K562 (cell line): ENCODE results near the gene TYRP1. TPM values are rescaled to one million over a fixed set of nuclear protein-coding genes. Genes with fewer than 3 reads are reported as not detected.

Source experiments
- ATAC-seq: fragments of 200-7000 bp; cut with Tn5 transposase; 3 replicates; pipeline ENCODE4 v1.9.1; 2020; ENCODE audit warnings: moderate library complexity
- BruUV-seq: library from RNA; stranded (reverse); fragments of 400-500 nt; replicated peaks from 2 replicates; lab custom pipeline; 2021; lab: Mats Ljungman, UMichigan
- CTCF ChIA-PET: fragments of 300-600 bp; formaldehyde crosslinking; extraction: SDS; loops from one replicate; lab custom pipeline; 2021; ENCODE audit warnings: low intra/inter-chr PET ratio; lab: Yijun Ruan, JAX
- POLR2A ChIA-PET: fragments of 300-600, 350-650 bp; sonication (Branson Sonifier 250); formaldehyde crosslinking; extraction: SDS; loops from one replicate; lab custom pipeline; 2021; ENCODE audit warnings: antibody characterized with exemption, inconsistent platforms; lab: Yijun Ruan, JAX
- DNase-seq, 4 experiments: peaks; one replicate each; pipeline versions ENCODE4 v3.0.0 to v3.0.0-alpha.2; 2011 to 2018; ENCODE audit warnings: low spot score in 3 of 4, mixed read lengths in 3 of 4; ENCODE audit errors: extremely low read depth in 1 of 4
- FAIRE-seq: peaks from 2 replicates; lab custom pipeline; 2011; peaks lifted over from hg19 to GRCh38; lab: Jason Lieb, UNC
- H2AFZ ChIP-seq: 2 replicates; pipeline ENCODE4 v1.6.0; 2011; ENCODE audit warnings: low read depth, low read length, control low read depth, inconsistent platforms
- H3K27ac ChIP-seq: fragments of 200-600 bp; 3 replicates; pipeline ENCODE4 v1.8.0; 2011; ENCODE audit warnings: low read depth, mild to moderate bottlenecking, control low read depth, inconsistent platforms, low read length, moderate library complexity, mixed read lengths; ENCODE audit errors: extremely low read depth
- H3K27me3 ChIP-seq, 2 experiments: fragments of 300-600 bp in 1 of 2; 2 replicates in 1 of 2; 3 replicates in 1 of 2; pipeline versions ENCODE4 v1.6.0 to v1.8.0; 2011; ENCODE audit warnings: inconsistent platforms in 2 of 2, low read length in 2 of 2, mild to moderate bottlenecking in 1 of 2, mixed read lengths in 1 of 2, moderate library complexity in 1 of 2; ENCODE audit not compliant: control insufficient read depth in 2 of 2, insufficient read depth in 2 of 2
- H3K36me3 ChIP-seq: fragments of 300-600 bp; 3 replicates; pipeline ENCODE4 v1.8.0; 2011; ENCODE audit warnings: mild to moderate bottlenecking, low read length, inconsistent platforms; ENCODE audit not compliant: control insufficient read depth, insufficient read depth
- H3K4me1 ChIP-seq, 2 experiments: fragments of 200-600 bp in 1 of 2; replicated peaks in 1 of 2; 2 replicates in 1 of 2; 3 replicates in 1 of 2; pipeline versions ENCODE4 v1.5.1 to v1.8.0; 2011; ENCODE audit warnings: inconsistent platforms in 2 of 2, low read length in 2 of 2, mild to moderate bottlenecking in 1 of 2, mixed read lengths in 1 of 2, moderate library complexity in 1 of 2; ENCODE audit not compliant: control insufficient read depth in 2 of 2, insufficient read depth in 2 of 2
- H3K4me2 ChIP-seq: 2 replicates; pipeline ENCODE4 v1.6.1; 2011; ENCODE audit warnings: low read length, control low read depth, inconsistent platforms, mixed read lengths; ENCODE audit not compliant: insufficient read depth
- H3K4me3 ChIP-seq: fragments of 200-600 bp; sonication (generic), shearing (Covaris generic); 2 replicates; pipeline ENCODE4 v1.5.1; 2016; ENCODE audit warnings: control low read depth, inconsistent platforms
- H3K79me2 ChIP-seq: fragments of 200-600 bp; 3 replicates; pipeline ENCODE4 v1.8.0; 2011; ENCODE audit warnings: low read length, inconsistent platforms; ENCODE audit not compliant: control insufficient read depth, insufficient read depth
- H3K9ac ChIP-seq, 2 experiments: 2 replicates each; pipeline versions ENCODE4 v1.6.0 to v1.6.1; 2011; ENCODE audit warnings: low read depth in 2 of 2, low read length in 2 of 2, control low read depth in 1 of 2, inconsistent platforms in 1 of 2, mild to moderate bottlenecking in 1 of 2, mixed read lengths in 1 of 2; ENCODE audit not compliant: insufficient read depth in 1 of 2
- H3K9me1 ChIP-seq: one replicate; pipeline ENCODE4 v1.6.0; 2011; ENCODE audit warnings: inconsistent platforms, mild to moderate bottlenecking, low read length, moderate library complexity; ENCODE audit not compliant: control insufficient read depth, insufficient read depth
- H3K9me3 ChIP-seq: replicated peaks from 2 replicates; pipeline ENCODE4 v1.5.1; 2011; ENCODE audit warnings: low read depth, low read length, inconsistent platforms; ENCODE audit not compliant: control insufficient read depth, insufficient read depth
- H4K20me1 ChIP-seq: replicated peaks from 2 replicates; pipeline ENCODE4 v1.6.1; 2011; ENCODE audit warnings: low read length, inconsistent platforms, mixed read lengths; ENCODE audit not compliant: control insufficient read depth, insufficient read depth
- ARID2 ChIP-seq: fragments of 450-650 bp; IDR thresholded peaks from 2 replicates; pipeline ENCODE4 v1.6.1; 2017; ENCODE audit warnings: antibody characterized with exemption, mild to moderate bottlenecking
- IRF2 ChIP-seq: sonication (generic); formaldehyde crosslinking; IDR thresholded peaks from 2 replicates; pipeline ENCODE4 v1.8.1; 2022; ENCODE audit warnings: mild to moderate bottlenecking, missing genetic modification reagents
- KDM2B ChIP-seq: fragments of 250-450 bp; sonication (Bioruptor Pico); IDR thresholded peaks from 2 replicates; pipeline ENCODE4 v1.8.0; 2021; ENCODE audit warnings: mild to moderate bottlenecking, moderate library complexity
- KLF16 ChIP-seq: IDR thresholded peaks from 2 replicates; pipeline ENCODE4 v1.6.1; 2016; ENCODE audit warnings: antibody characterized with exemption
- L3MBTL2 ChIP-seq: fragments of 450-650 bp; IDR thresholded peaks from 2 replicates; pipeline ENCODE4 v1.6.1; 2016; ENCODE audit warnings: mild to moderate bottlenecking, moderate library complexity
- MCM2 ChIP-seq: fragments of 450-650 bp; IDR thresholded peaks from 2 replicates; pipeline ENCODE4 v1.6.1; 2017; ENCODE audit warnings: low read depth, mild to moderate bottlenecking
- MTA1 ChIP-seq: fragments of 450-650 bp; IDR thresholded peaks from 2 replicates; pipeline ENCODE4 v1.6.1; 2017; ENCODE audit warnings: borderline replicate concordance
- NCOA4 ChIP-seq: fragments of 450-650 bp; IDR thresholded peaks from 2 replicates; pipeline ENCODE4 v1.6.1; 2018; ENCODE audit warnings: mild to moderate bottlenecking; ENCODE audit not compliant: partially characterized antibody
- POLR2B ChIP-seq: fragments of 450-650 bp; IDR thresholded peaks from 2 replicates; pipeline ENCODE4 v1.6.1; 2018; ENCODE audit warnings: low read depth; ENCODE audit not compliant: partially characterized antibody
- POU5F1 ChIP-seq: fragments of 150-350 bp; IDR thresholded peaks from 2 replicates; pipeline ENCODE4 v1.6.1; 2014; ENCODE audit warnings: borderline replicate concordance, low read length, low read depth, mild to moderate bottlenecking; ENCODE audit not compliant: partially characterized antibody
- SMARCA4 ChIP-seq: fragments of 450-650 bp; IDR thresholded peaks from 2 replicates; pipeline ENCODE4 v1.6.1; 2016
- STAT5B ChIP-seq: fragments of 250-450 bp; sonication (Bioruptor Pico); IDR thresholded peaks from 2 replicates; pipeline ENCODE4 v1.8.0; 2021; ENCODE audit warnings: mild to moderate bottlenecking, inconsistent platforms
- ZBTB1 ChIP-seq: sonication (generic); formaldehyde crosslinking; IDR thresholded peaks from 2 replicates; pipeline ENCODE4 v1.8.1; 2023; ENCODE audit warnings: missing genetic modification reagents, low read depth, mild to moderate bottlenecking, borderline replicate concordance
- ZNF431 ChIP-seq: sonication (generic); formaldehyde crosslinking; IDR thresholded peaks from 2 replicates; pipeline ENCODE4 v1.8.0; 2022; ENCODE audit warnings: mild to moderate bottlenecking, missing genetic modification reagents
- in situ Hi-C: fragments of 300-500 bp; cut with MboI; formaldehyde crosslinking; loops from 4 replicates; pipeline ENCODE4 v1.15.0; 2018; ENCODE audit warnings: inconsistent platforms, mixed read lengths
- intact Hi-C: fragments of 100-400 bp; cut with micrococcal nuclease; formaldehyde crosslinking; loops from 2 replicates; pipeline ENCODE4 v1.14.2; 2022
- polyA plus RNA-seq, 8 experiments: library from polyadenylated mRNA; depleted of rRNA in 4 of 8; stranded (reverse) in 5 of 8; unstranded in 3 of 8; fragments of >200 nt; fragmentation: Nextera tagmentation in 2 of 8; fragmentation: Illumina TruSeq in 1 of 8; extraction: Ambion mirVana in 2 of 8; extraction: Trizol in 1 of 8; gene quantifications; 2 replicates each; pipeline versions ENCODE4 v1.2.1 to v1.2.3, GENCODE V29; 2011 to 2014; ENCODE audit warnings: inconsistent platforms in 1 of 8, missing spikeins in 1 of 8
- total RNA-seq, 7 experiments: library from RNA; depleted of rRNA in 6 of 7; stranded (reverse); fragments of >200 nt in 6 of 7; fragmentation: Illumina TruSeq in 2 of 7; extraction: Trizol in 2 of 7; gene quantifications; 2 replicates each; pipeline versions ENCODE4 v1.2.1 to v1.2.3, GENCODE V29; 2011 to 2021; ENCODE audit warnings: low replicate concordance in 1 of 7
- TF ChIP-seq, protein P1 (sequence below), 2 experiments: fragments of 450-650 bp; IDR thresholded peaks; 2 replicates each; pipeline ENCODE4 v1.6.1; 2016
- TF ChIP-seq, protein P2 (sequence below): IDR thresholded peaks from 3 replicates; pipeline ENCODE4 v1.6.1; 2011; ENCODE audit warnings: borderline replicate concordance, mild to moderate bottlenecking, moderate library complexity; ENCODE audit not compliant: insufficient read length; ENCODE audit errors: extremely low read depth

TYRP1 gene
- total and polyA plus RNA-seq, 9 of the 15 experiments (the other 6 are each of a cell fraction or from before 2014, with no cell fraction given) = not detected

DNA sequence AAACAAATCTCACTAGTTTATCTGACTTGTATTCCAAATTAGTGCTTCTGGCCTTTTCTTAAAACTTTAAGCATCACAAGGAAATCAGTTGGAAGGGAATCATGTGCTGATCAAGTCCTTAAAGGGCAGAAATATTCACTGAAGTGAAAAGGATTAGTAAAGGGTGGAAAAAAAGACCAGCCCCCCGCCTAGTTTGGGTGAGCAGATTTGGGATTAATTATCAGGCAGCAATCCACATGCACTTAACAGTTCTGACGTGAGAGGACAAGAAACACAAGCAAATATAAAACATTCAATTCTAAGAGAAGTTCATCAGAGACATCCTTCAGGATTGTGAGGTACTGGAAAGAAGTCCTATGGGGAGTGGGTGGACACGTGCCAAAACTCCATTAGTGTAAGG is at the start of gene TYRP1 (continued):
- no peak for TF ChIP-seq STAT5B

DNA sequence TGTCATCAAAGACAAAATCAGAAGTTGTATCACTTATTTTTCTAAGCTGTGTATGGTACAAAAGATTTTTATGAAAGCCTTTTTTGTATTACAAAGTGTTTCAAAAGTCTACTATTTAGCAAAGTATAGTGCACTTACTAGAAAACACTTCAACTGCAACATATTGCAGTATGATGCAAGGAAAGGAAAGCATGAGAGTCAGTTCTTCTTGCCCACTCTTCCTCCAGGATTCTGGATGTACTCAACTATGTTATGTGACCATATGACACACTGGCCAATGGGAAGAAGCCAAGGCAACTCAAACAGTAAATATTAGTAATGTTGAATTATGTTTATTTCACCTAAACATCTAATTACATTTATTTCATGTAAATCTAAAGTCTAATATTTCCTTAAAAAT is 49.5 kb upstream of the TYRP1 start:
- H3K9me1 ChIP-seq = no peaks in the 10 kb centered on the region

More for the DNA sequence above, 49.5 kb upstream of the TYRP1 start:
- H3K79me2 ChIP-seq = no peaks in the 10 kb centered on the region
- H3K9ac ChIP-seq = no peak overlapping the region
- no peaks in the 10 kb centered on the region for H3K9me3 ChIP-seq
- intact Hi-C loops = no loop called here
- no peak overlapping the region for H2AFZ ChIP-seq
- in situ Hi-C loops = no loop called here
- ATAC-seq = no peak
- TF ChIP-seq MCM2 (no peak), MTA1 (no peak), ZBTB1 (CRISPR knock-in tag) (no peak), POU5F1 (no peak), IRF2 (CRISPR knock-in tag) (no peak), SMARCA4 (no peak), ARID2 (no peak), L3MBTL2 (no peak), NCOA4 (no peak), POLR2B (no peak), ZNF431 (no peak), KLF16 (no peak), KDM2B (CRISPR knock-in tag) (no peak)
- TF ChIP-seq, protein P1, sequence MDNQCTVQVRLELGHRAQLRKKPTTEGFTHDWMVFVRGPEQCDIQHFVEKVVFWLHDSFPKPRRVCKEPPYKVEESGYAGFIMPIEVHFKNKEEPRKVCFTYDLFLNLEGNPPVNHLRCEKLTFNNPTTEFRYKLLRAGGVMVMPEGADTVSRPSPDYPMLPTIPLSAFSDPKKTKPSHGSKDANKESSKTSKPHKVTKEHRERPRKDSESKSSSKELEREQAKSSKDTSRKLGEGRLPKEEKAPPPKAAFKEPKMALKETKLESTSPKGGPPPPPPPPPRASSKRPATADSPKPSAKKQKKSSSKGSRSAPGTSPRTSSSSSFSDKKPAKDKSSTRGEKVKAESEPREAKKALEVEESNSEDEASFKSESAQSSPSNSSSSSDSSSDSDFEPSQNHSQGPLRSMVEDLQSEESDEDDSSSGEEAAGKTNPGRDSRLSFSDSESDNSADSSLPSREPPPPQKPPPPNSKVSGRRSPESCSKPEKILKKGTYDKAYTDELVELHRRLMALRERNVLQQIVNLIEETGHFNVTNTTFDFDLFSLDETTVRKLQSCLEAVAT (IDR thresholded peaks at IDR 0.05) = no peak
- TF ChIP-seq, protein P2, sequence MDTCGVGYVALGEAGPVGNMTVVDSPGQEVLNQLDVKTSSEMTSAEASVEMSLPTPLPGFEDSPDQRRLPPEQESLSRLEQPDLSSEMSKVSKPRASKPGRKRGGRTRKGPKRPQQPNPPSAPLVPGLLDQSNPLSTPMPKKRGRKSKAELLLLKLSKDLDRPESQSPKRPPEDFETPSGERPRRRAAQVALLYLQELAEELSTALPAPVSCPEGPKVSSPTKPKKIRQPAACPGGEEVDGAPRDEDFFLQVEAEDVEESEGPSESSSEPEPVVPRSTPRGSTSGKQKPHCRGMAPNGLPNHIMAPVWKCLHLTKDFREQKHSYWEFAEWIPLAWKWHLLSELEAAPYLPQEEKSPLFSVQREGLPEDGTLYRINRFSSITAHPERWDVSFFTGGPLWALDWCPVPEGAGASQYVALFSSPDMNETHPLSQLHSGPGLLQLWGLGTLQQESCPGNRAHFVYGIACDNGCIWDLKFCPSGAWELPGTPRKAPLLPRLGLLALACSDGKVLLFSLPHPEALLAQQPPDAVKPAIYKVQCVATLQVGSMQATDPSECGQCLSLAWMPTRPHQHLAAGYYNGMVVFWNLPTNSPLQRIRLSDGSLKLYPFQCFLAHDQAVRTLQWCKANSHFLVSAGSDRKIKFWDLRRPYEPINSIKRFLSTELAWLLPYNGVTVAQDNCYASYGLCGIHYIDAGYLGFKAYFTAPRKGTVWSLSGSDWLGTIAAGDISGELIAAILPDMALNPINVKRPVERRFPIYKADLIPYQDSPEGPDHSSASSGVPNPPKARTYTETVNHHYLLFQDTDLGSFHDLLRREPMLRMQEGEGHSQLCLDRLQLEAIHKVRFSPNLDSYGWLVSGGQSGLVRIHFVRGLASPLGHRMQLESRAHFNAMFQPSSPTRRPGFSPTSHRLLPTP = no peak
- TF ChIP-seq, all 486 proteins: peak for 0
- no peaks in the 10 kb centered on the region for H3K27me3 ChIP-seq
- no peaks in the 10 kb centered on the region for H3K36me3 ChIP-seq
- H3K4me2 ChIP-seq = no peak overlapping the region
- no peaks in the 10 kb centered on the region for H3K4me1 ChIP-seq
- ChIA-PET CTCF (no interaction called here), POLR2A (no interaction called here)
- BruUV-seq = no TSS peak
- DNase-seq (no peak), FAIRE-seq (no peak)
- no peak overlapping the region for H3K27ac ChIP-seq
- no peaks in the 10 kb centered on the region for H4K20me1 ChIP-seq
- no peak overlapping the region for H3K4me3 ChIP-seq
